ENCODE results near the gene ANKMY1. TPM values are rescaled to one million over a fixed set of nuclear protein-coding genes. Genes with fewer than 3 reads are reported as not detected.

Gene ANKMY1
- total and polyA plus RNA-seq, 2 experiments from 2014 or later = 2.3 to 8.9 TPM

DNA sequence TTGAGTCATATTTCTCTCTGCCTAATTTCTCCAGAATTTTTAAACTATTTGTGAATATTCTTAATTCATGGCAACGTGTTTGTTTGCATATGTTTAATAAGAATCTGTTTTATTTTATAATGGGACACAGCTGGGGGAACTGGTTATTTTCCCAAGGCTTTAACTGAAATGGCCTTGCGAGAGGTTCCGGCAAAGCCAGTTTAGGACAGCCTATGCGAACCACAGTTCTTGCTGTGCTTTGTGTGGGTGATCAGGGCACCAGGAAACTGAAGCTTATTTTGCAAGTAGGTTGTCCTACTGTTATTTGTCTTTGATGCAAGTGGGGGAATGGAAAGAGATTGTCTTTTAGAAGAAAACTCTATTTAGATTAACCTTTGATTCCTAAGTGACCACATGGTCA, 6.5 kb downstream of the ANKMY1 start (continued):
- TF ChIP-seq, protein P1, sequence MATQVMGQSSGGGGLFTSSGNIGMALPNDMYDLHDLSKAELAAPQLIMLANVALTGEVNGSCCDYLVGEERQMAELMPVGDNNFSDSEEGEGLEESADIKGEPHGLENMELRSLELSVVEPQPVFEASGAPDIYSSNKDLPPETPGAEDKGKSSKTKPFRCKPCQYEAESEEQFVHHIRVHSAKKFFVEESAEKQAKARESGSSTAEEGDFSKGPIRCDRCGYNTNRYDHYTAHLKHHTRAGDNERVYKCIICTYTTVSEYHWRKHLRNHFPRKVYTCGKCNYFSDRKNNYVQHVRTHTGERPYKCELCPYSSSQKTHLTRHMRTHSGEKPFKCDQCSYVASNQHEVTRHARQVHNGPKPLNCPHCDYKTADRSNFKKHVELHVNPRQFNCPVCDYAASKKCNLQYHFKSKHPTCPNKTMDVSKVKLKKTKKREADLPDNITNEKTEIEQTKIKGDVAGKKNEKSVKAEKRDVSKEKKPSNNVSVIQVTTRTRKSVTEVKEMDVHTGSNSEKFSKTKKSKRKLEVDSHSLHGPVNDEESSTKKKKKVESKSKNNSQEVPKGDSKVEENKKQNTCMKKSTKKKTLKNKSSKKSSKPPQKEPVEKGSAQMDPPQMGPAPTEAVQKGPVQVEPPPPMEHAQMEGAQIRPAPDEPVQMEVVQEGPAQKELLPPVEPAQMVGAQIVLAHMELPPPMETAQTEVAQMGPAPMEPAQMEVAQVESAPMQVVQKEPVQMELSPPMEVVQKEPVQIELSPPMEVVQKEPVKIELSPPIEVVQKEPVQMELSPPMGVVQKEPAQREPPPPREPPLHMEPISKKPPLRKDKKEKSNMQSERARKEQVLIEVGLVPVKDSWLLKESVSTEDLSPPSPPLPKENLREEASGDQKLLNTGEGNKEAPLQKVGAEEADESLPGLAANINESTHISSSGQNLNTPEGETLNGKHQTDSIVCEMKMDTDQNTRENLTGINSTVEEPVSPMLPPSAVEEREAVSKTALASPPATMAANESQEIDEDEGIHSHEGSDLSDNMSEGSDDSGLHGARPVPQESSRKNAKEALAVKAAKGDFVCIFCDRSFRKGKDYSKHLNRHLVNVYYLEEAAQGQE (IDR thresholded peaks at IDR 0.05; ENCODE audit: unreplicated experiment) = no peak

DNA sequence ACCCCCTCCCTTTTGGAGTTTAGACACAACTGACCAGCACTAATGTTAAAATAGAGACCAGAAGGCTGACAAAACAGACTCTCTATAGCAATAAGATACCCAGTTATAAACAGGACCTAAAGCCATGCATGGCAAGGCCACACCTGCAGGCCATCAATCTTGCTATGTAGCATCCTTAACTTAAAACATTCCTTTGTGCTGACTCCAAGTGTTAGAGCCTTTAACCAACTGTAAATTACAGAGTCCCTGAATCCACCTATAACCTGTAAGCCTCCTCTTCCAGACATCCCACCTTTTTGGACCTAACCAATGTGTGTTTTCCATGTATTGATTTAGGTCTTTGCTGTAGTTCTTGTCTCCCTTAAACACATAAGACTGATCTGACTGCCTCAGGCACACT, 17.9 kb downstream of the ANKMY1 start:
- no peak overlapping the region for H3K4me3 Mint-ChIP-seq
- TF ChIP-seq NANOG (IDR thresholded peaks at IDR 0.05; ENCODE audit: borderline replicate concordance) (no peak), POLR2AphosphoS5 (IDR thresholded peaks at IDR 0.05; ENCODE audit: low read depth) (no peak), STAT1 (IDR thresholded peaks at IDR 0.05; ENCODE audit: unreplicated experiment) (no peak), ZNF331 (CRISPR knock-in tag; IDR thresholded peaks at IDR 0.05; ENCODE audit: low read depth) (no peak), EZH2phosphoT487 (IDR thresholded peaks at IDR 0.05; ENCODE audit: unreplicated experiment) (no peak), ZNF114 (CRISPR knock-in tag; IDR thresholded peaks at IDR 0.05) (no peak), EZH2 (IDR thresholded peaks at IDR 0.05; ENCODE audit: low read depth, unreplicated experiment) (no peak), JUNB (IDR thresholded peaks at IDR 0.05; ENCODE audit: unreplicated experiment) (no peak)
- TF ChIP-seq, protein P1 (IDR thresholded peaks at IDR 0.05; ENCODE audit: unreplicated experiment) = no peak
- TF ChIP-seq, protein P2, sequence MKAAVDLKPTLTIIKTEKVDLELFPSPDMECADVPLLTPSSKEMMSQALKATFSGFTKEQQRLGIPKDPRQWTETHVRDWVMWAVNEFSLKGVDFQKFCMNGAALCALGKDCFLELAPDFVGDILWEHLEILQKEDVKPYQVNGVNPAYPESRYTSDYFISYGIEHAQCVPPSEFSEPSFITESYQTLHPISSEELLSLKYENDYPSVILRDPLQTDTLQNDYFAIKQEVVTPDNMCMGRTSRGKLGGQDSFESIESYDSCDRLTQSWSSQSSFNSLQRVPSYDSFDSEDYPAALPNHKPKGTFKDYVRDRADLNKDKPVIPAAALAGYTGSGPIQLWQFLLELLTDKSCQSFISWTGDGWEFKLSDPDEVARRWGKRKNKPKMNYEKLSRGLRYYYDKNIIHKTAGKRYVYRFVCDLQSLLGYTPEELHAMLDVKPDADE (IDR thresholded peaks at IDR 0.05) = no peak
- TF ChIP-seq, protein P3, sequence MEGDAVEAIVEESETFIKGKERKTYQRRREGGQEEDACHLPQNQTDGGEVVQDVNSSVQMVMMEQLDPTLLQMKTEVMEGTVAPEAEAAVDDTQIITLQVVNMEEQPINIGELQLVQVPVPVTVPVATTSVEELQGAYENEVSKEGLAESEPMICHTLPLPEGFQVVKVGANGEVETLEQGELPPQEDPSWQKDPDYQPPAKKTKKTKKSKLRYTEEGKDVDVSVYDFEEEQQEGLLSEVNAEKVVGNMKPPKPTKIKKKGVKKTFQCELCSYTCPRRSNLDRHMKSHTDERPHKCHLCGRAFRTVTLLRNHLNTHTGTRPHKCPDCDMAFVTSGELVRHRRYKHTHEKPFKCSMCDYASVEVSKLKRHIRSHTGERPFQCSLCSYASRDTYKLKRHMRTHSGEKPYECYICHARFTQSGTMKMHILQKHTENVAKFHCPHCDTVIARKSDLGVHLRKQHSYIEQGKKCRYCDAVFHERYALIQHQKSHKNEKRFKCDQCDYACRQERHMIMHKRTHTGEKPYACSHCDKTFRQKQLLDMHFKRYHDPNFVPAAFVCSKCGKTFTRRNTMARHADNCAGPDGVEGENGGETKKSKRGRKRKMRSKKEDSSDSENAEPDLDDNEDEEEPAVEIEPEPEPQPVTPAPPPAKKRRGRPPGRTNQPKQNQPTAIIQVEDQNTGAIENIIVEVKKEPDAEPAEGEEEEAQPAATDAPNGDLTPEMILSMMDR (conservative IDR thresholded peaks at IDR 0.05; ENCODE audit: low read depth in 2 of 2) = no peak

More for the DNA sequence above, 17.9 kb downstream of the ANKMY1 start:
- Mint-ChIP-seq H3K4me1 (no peaks in the 10 kb centered on the region), H3K36me3 (ENCODE audit: low read depth) (peaks cover 37% of the 10 kb centered on the region), H3K9me3 (peaks cover 33% of the 10 kb centered on the region), H3K27me3 (ENCODE audit: insufficient read depth, low read depth, poor library complexity) (peaks cover 1% of the 10 kb centered on the region), H3K27ac (no peak overlapping the region)
- H3K4me3 ChIP-seq = no peak overlapping the region
- H3K27me3 ChIP-seq (ENCODE audit: insufficient read depth) = no peaks in the 10 kb centered on the region
- peaks cover 4% of the 10 kb centered on the region; the same call in 1 of the 2 replicates for H3K4me1 ChIP-seq (ENCODE audit: insufficient read depth)
- H3K27ac ChIP-seq (ENCODE audit: low read depth) = no peak overlapping the region
- H3F3A ChIP-seq (replicated peaks; ENCODE audit: low read depth) = no peaks in the 10 kb centered on the region
- no peak overlapping the region for H2AFZ ChIP-seq
- H4K20me1 ChIP-seq (replicated peaks; ENCODE audit: insufficient read depth) = no peaks in the 10 kb centered on the region
- DNase-seq (ENCODE audit: low spot score) (no peak), ATAC-seq (no peak)
- H3K36me3 ChIP-seq (ENCODE audit: insufficient read depth) = no peaks in the 10 kb centered on the region; the same call in 1 of the 2 replicates
- H3K9me2 ChIP-seq (ENCODE audit: insufficient read depth) = no peaks in the 10 kb centered on the region
- H3K4me2 ChIP-seq = no peak overlapping the region
- no peaks in the 10 kb centered on the region for H3K79me2 ChIP-seq (replicated peaks; ENCODE audit: insufficient read depth)
